HCT116 (cell line): ENCODE measurements around the gene MLPH. TPM values are rescaled to one million over a fixed set of nuclear protein-coding genes. Genes with fewer than 3 reads are reported as not detected.

Experiments used
- ATAC-seq: fragments of 200-7000 bp; cut with Tn5 transposase; 2 replicates; pipeline ENCODE4 v1.9.1; 2020; ENCODE audit warnings: mild to moderate bottlenecking, moderate library complexity
- BruUV-seq: library from RNA; stranded (reverse); fragments of 400-500 nt; replicated peaks from 2 replicates; lab custom pipeline; 2021; lab: Mats Ljungman, UMichigan
- CTCF ChIA-PET: fragments of 300-600 bp; sonication (Branson Sonifier 250); formaldehyde crosslinking; loops from one replicate; lab custom pipeline; 2021; ENCODE audit warnings: antibody characterized with exemption; lab: Charles Lee
- POLR2A ChIA-PET: fragments of 300-600, 350-600 bp; sonication (Branson Sonifier 250); formaldehyde crosslinking; loops from one replicate; lab custom pipeline; 2021; ENCODE audit warnings: antibody characterized with exemption; lab: Charles Lee
- RAD21 ChIA-PET, 2 experiments: fragments of 300-600 bp; sonication (Branson Sonifier 250); formaldehyde crosslinking; loops; one replicate each; lab custom pipeline; 2023; ENCODE audit warnings: low total read pairs in 2 of 2; ENCODE audit not compliant: uncharacterized antibody in 2 of 2, unreplicated experiment in 2 of 2, low non-redundant PET in 1 of 2; lab: Charles Lee
- DNase-seq: peaks from one replicate; pipeline ENCODE4 v3.0.0-alpha.2; 2010; ENCODE audit warnings: low read depth, low spot score
- H2AFZ ChIP-seq: fragments of 200-600 bp; shearing (Covaris generic), sonication (generic); 2 replicates; pipeline ENCODE4 v1.6.1; 2017; ENCODE audit warnings: low read depth, mixed run types, mixed read lengths, antibody characterized with exemption, low read length; ENCODE audit not compliant: poor library complexity, severe bottlenecking
- H3K27ac ChIP-seq: 2 replicates; pipeline ENCODE4 v1.5.1; 2012; ENCODE audit warnings: low read depth, low read length
- H3K27me3 ChIP-seq: fragments of 200-600 bp; sonication (generic); 2 replicates; pipeline ENCODE4 v1.6.1; 2016; ENCODE audit warnings: mixed run types, low read length, mixed read lengths; ENCODE audit not compliant: insufficient read depth
- H3K36me3 ChIP-seq, 2 experiments: fragments of 200-500 bp in 1 of 2; fragments of 200-600 bp in 1 of 2; sonication (Bioruptor generic) in 1 of 2; sonication (generic) in 1 of 2; 2 replicates each; pipeline versions ENCODE4 v1.5.1 to v1.6.1; 2014 to 2016; ENCODE audit warnings: low read length in 2 of 2, inconsistent platforms in 1 of 2, mixed read lengths in 1 of 2, mixed run types in 1 of 2; ENCODE audit not compliant: insufficient read depth in 2 of 2, control insufficient read depth in 1 of 2
- H3K4me1 ChIP-seq, 2 experiments: fragments of 200-600 bp in 1 of 2; sonication (generic) in 1 of 2; 2 replicates each; pipeline versions ENCODE4 v1.5.1 to v1.6.1; 2012 to 2017; ENCODE audit warnings: low read length in 2 of 2, inconsistent platforms in 1 of 2, mild to moderate bottlenecking in 1 of 2, mixed read lengths in 1 of 2, mixed run types in 1 of 2, moderate library complexity in 1 of 2; ENCODE audit not compliant: insufficient read depth in 2 of 2, control insufficient read depth in 1 of 2
- H3K4me2 ChIP-seq: fragments of 200-600 bp; sonication (generic); 2 replicates; pipeline ENCODE4 v1.6.1; 2017; ENCODE audit warnings: mixed run types, low read length, mixed read lengths
- H3K4me3 ChIP-seq, 2 experiments: fragments of 200-600 bp in 1 of 2; sonication (generic) in 1 of 2; replicated peaks in 1 of 2; 2 replicates each; pipeline ENCODE4 v1.5.1; 2011 to 2016; ENCODE audit warnings: low read length in 2 of 2, control low read depth in 1 of 2, low read depth in 1 of 2, mild to moderate bottlenecking in 1 of 2, mixed read lengths in 1 of 2, mixed run types in 1 of 2
- H3K79me2 ChIP-seq: fragments of 200-600 bp; sonication (generic); 2 replicates; pipeline ENCODE4 v1.6.1; 2017; ENCODE audit warnings: mild to moderate bottlenecking, mixed run types, low read length, moderate library complexity, mixed read lengths; ENCODE audit not compliant: insufficient read depth
- H3K9ac ChIP-seq: fragments of 200-600 bp; sonication (generic); 2 replicates; pipeline ENCODE4 v1.6.1; 2016; ENCODE audit warnings: low read length, mixed read lengths
- H3K9me2 ChIP-seq: fragments of 200-600 bp; sonication (generic), shearing (Covaris generic); 2 replicates; pipeline ENCODE4 v1.6.1; 2017; ENCODE audit warnings: mixed run types, mild to moderate bottlenecking, moderate library complexity; ENCODE audit not compliant: insufficient read depth
- H3K9me3 ChIP-seq, 2 experiments: fragments of 200-500 bp in 1 of 2; fragments of 200-600 bp in 1 of 2; sonication (Bioruptor generic) in 1 of 2; sonication (generic) in 1 of 2; 2 replicates each; pipeline ENCODE4 v1.6.1; 2014 to 2017; ENCODE audit warnings: low read length in 2 of 2, mixed read lengths in 2 of 2, inconsistent platforms in 1 of 2, low read depth in 1 of 2, mild to moderate bottlenecking in 1 of 2, mixed run types in 1 of 2, moderate library complexity in 1 of 2; ENCODE audit not compliant: control insufficient read depth in 1 of 2, insufficient read depth in 1 of 2
- H4K20me1 ChIP-seq: fragments of 200-600 bp; sonication (generic), shearing (Covaris generic); 2 replicates; pipeline ENCODE4 v1.6.1; 2017; ENCODE audit warnings: mixed run types, mild to moderate bottlenecking, moderate library complexity; ENCODE audit not compliant: insufficient read depth
- CBX3 ChIP-seq: IDR thresholded peaks from 2 replicates; pipeline ENCODE4 v1.6.1; 2012; ENCODE audit warnings: low read depth
- EZH2phosphoT487 ChIP-seq: fragments of 200-600 bp; IDR thresholded peaks from 2 replicates; pipeline ENCODE4 v1.6.1; 2018; ENCODE audit warnings: antibody characterized with exemption, borderline replicate concordance
- POLR2AphosphoS5 ChIP-seq: IDR thresholded peaks from 2 replicates; pipeline ENCODE4 v1.6.1; 2011; ENCODE audit warnings: mild to moderate bottlenecking, low read depth, low read length, moderate library complexity
- TCF7L2 ChIP-seq: IDR thresholded peaks from 2 replicates; pipeline ENCODE4 v1.7.0; 2011; ENCODE audit warnings: borderline replicate concordance, inconsistent platforms; ENCODE audit not compliant: insufficient read depth, insufficient read length; ENCODE audit errors: extremely low read depth
- YY1 ChIP-seq: IDR thresholded peaks from 2 replicates; pipeline ENCODE4 v1.6.1; 2011; ENCODE audit warnings: low read length, low read depth, moderate library complexity, mild to moderate bottlenecking; ENCODE audit not compliant: insufficient replicate concordance; ENCODE audit errors: extremely low read depth
- intact Hi-C: fragments of 100-400 bp; cut with micrococcal nuclease; formaldehyde crosslinking; loops from 2 replicates; pipeline ENCODE4 v1.10.0; 2022
- total RNA-seq: library from RNA; stranded (reverse); gene quantifications from one replicate; pipeline ENCODE4 v1.2.1, GENCODE V29; 2021; ENCODE audit not compliant: unreplicated experiment
- TF ChIP-seq, protein P1 (sequence below): IDR thresholded peaks from 2 replicates; pipeline ENCODE4 v1.6.1; 2011; ENCODE audit warnings: mild to moderate bottlenecking, low read length, moderate library complexity; ENCODE audit not compliant: insufficient replicate concordance; ENCODE audit errors: extremely low read depth
- TF ChIP-seq, protein P2 (sequence below): IDR thresholded peaks from 2 replicates; pipeline ENCODE4 v1.6.1; 2012; ENCODE audit warnings: low read depth

Gene MLPH
- total RNA-seq, 1 experiment from 2014 or later = 81.4 TPM

GRCh38 chr2:237536617-237537016 lies 49.6 kb downstream of the MLPH start:
- no peak for ATAC-seq
- Histone ChIP-seq H3K27ac (no peak overlapping the region), H3K4me1 (no peaks in the 10 kb centered on the region)

GRCh38 chr2:237538001-237538720 lies 51.1 kb downstream of the MLPH start:
- RAD21 ChIA-PET = no interaction called here
- no peak overlapping the region for H3K4me2 ChIP-seq
- BruUV-seq = no TSS peak
- TF ChIP-seq, protein P1, sequence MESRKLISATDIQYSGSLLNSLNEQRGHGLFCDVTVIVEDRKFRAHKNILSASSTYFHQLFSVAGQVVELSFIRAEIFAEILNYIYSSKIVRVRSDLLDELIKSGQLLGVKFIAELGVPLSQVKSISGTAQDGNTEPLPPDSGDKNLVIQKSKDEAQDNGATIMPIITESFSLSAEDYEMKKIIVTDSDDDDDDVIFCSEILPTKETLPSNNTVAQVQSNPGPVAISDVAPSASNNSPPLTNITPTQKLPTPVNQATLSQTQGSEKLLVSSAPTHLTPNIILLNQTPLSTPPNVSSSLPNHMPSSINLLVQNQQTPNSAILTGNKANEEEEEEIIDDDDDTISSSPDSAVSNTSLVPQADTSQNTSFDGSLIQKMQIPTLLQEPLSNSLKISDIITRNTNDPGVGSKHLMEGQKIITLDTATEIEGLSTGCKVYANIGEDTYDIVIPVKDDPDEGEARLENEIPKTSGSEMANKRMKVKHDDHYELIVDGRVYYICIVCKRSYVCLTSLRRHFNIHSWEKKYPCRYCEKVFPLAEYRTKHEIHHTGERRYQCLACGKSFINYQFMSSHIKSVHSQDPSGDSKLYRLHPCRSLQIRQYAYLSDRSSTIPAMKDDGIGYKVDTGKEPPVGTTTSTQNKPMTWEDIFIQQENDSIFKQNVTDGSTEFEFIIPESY = no peak
- TF ChIP-seq POLR2AphosphoS5 = no peak
- no peak for TF ChIP-seq YY1
- no peak for TF ChIP-seq EZH2phosphoT487
- TF ChIP-seq, protein P2, sequence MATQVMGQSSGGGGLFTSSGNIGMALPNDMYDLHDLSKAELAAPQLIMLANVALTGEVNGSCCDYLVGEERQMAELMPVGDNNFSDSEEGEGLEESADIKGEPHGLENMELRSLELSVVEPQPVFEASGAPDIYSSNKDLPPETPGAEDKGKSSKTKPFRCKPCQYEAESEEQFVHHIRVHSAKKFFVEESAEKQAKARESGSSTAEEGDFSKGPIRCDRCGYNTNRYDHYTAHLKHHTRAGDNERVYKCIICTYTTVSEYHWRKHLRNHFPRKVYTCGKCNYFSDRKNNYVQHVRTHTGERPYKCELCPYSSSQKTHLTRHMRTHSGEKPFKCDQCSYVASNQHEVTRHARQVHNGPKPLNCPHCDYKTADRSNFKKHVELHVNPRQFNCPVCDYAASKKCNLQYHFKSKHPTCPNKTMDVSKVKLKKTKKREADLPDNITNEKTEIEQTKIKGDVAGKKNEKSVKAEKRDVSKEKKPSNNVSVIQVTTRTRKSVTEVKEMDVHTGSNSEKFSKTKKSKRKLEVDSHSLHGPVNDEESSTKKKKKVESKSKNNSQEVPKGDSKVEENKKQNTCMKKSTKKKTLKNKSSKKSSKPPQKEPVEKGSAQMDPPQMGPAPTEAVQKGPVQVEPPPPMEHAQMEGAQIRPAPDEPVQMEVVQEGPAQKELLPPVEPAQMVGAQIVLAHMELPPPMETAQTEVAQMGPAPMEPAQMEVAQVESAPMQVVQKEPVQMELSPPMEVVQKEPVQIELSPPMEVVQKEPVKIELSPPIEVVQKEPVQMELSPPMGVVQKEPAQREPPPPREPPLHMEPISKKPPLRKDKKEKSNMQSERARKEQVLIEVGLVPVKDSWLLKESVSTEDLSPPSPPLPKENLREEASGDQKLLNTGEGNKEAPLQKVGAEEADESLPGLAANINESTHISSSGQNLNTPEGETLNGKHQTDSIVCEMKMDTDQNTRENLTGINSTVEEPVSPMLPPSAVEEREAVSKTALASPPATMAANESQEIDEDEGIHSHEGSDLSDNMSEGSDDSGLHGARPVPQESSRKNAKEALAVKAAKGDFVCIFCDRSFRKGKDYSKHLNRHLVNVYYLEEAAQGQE = no peak
- TF ChIP-seq TCF7L2 = no peak
- TF ChIP-seq CBX3 = no peak
- TF ChIP-seq, all 23 proteins: peak for 0
- CTCF ChIA-PET = no interaction called here
- Histone ChIP-seq H3K9me2 (no peaks in the 10 kb centered on the region), H3K4me1 (no peaks in the 10 kb centered on the region), H3K36me3 (peaks cover 2 to 18% of the 10 kb centered on the region in 2 experiments; a peak in 3 of 4 replicates), H2AFZ (no peak overlapping the region), H4K20me1 (no peaks in the 10 kb centered on the region), H3K9ac (no peak overlapping the region), H3K79me2 (no peaks in the 10 kb centered on the region), H3K27me3 (no peaks in the 10 kb centered on the region), H3K4me3 (no peak overlapping the region), H3K9me3 (no peaks in the 10 kb centered on the region), H3K27ac (no peak overlapping the region)
- no peak for ATAC-seq
- intact Hi-C loops = no loop called here
- no peak for DNase-seq
- POLR2A ChIA-PET = no interaction called here

More at GRCh38 chr2:237536617-237537016, 49.6 kb downstream of the MLPH start:
- no peak for DNase-seq
- RAD21 ChIA-PET = no interaction called here
- Histone ChIP-seq H3K9ac (no peak overlapping the region), H2AFZ (no peak overlapping the region), H3K4me3 (no peak overlapping the region), H3K4me2 (no peak overlapping the region), H4K20me1 (no peaks in the 10 kb centered on the region), H3K27me3 (no peaks in the 10 kb centered on the region), H3K36me3 (peaks cover 5 to 28% of the 10 kb centered on the region in 2 experiments; a peak in 3 of 4 replicates), H3K9me3 (no peaks in the 10 kb centered on the region), H3K9me2 (no peaks in the 10 kb centered on the region), H3K79me2 (no peaks in the 10 kb centered on the region)
- CTCF ChIA-PET = interaction anchor here (1.0 kb wide), 1 partner anchor 35 kb away, joined by 3 read pairs; no protein-coding TSS in a partner anchor
- BruUV-seq = no TSS peak
- intact Hi-C loops = no loop called here
- no peak for TF ChIP-seq YY1
- POLR2A ChIA-PET = no interaction called here
